ENCODE measurements around the gene KRT12.

KRT12 gene

DNA sequence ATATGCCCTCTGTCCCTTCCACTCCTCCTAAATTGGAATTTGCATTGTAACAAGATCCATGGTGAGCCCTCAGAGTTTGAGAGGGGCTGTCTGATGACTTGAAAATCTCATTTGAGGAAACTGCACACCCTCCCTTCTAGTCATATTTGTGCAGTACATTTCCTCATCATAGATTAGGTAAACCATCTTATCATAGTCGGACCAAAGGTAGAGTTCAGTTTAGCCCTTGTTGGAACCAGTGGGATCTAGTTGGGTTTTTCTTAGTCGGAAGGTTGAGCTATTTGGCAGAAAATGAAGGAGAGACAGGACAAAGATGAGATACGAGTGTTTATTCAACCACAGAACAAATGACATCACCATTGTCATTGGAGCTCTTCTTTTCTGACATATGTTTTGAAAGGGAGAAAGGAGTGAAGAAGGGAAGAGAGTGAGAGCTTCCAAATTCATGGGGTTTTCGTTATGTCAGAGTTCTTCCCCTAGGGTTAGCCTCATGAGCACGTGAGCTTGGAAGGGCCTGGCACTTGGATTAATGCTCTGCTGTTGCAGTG, 33.9 kb upstream of the KRT12 start:
- Mint-ChIP-seq H3K27me3 (peaks cover 57% of the 10 kb centered on the region), H3K27ac (no peak overlapping the region), H3K36me3 (no peaks in the 10 kb centered on the region), H3K4me3 (no peak overlapping the region), H3K9me3 (no peaks in the 10 kb centered on the region), H3K4me1 (peaks cover 9% of the 10 kb centered on the region)
- ATAC-seq: no peak

- H3K4me3 Mint-ChIP-seq: no peak overlapping the region
- H3K9me3 Mint-ChIP-seq: no peaks in the 10 kb centered on the region
- peaks cover 58% of the 10 kb centered on the region for H3K27me3 Mint-ChIP-seq
- no peak overlapping the region for H3K27ac Mint-ChIP-seq
- peaks cover 7% of the 10 kb centered on the region for H3K4me1 Mint-ChIP-seq
- no peak for ATAC-seq
- H3K36me3 Mint-ChIP-seq: no peaks in the 10 kb centered on the region
Observed at GRCh38 chr17:40896916-40897455, 30.0 kb upstream of the KRT12 start.

- Mint-ChIP-seq H3K9me3 (no peaks in the 10 kb centered on the region), H3K4me3 (no peak overlapping the region), H3K27ac (no peak overlapping the region), H3K36me3 (no peaks in the 10 kb centered on the region), H3K4me1 (peaks cover 7% of the 10 kb centered on the region), H3K27me3 (peaks cover 44% of the 10 kb centered on the region)
- no peak for ATAC-seq
Observed at GRCh38 chr17:40895106-40895730, 28.2 kb upstream of the KRT12 start.

- Mint-ChIP-seq H3K4me3 (no peak overlapping the region), H3K27me3 (peaks cover 33% of the 10 kb centered on the region), H3K27ac (no peak overlapping the region), H3K36me3 (no peaks in the 10 kb centered on the region), H3K9me3 (no peaks in the 10 kb centered on the region), H3K4me1 (peaks cover 7% of the 10 kb centered on the region)
- no peak for ATAC-seq
Observed at GRCh38 chr17:40888196-40888720, 21.2 kb upstream of the KRT12 start.

DNA sequence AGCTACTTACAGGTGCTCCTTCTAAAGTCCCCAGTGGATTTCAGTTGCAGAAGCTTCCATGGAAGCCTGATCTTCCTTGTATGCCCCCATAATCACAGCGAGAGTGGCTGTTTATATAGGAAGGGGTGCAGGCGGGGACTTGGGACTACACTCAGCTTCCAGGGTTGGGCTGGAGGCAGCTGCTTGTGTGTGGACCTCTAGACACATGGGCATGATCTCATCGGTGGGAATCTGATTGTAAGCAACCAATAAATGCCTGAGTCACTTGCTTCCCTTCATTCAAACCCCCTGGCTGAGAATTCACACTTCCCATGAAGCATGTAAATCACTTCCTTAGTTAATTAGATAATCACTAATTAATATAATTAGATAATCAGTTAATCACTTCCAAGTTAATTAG, 19.1 kb upstream of the KRT12 start:
- Mint-ChIP-seq H3K27ac (no peak overlapping the region), H3K36me3 (no peaks in the 10 kb centered on the region), H3K9me3 (no peaks in the 10 kb centered on the region), H3K4me3 (no peak overlapping the region), H3K4me1 (no peaks in the 10 kb centered on the region), H3K27me3 (peaks cover 21% of the 10 kb centered on the region)
- ATAC-seq: no peak

DNA sequence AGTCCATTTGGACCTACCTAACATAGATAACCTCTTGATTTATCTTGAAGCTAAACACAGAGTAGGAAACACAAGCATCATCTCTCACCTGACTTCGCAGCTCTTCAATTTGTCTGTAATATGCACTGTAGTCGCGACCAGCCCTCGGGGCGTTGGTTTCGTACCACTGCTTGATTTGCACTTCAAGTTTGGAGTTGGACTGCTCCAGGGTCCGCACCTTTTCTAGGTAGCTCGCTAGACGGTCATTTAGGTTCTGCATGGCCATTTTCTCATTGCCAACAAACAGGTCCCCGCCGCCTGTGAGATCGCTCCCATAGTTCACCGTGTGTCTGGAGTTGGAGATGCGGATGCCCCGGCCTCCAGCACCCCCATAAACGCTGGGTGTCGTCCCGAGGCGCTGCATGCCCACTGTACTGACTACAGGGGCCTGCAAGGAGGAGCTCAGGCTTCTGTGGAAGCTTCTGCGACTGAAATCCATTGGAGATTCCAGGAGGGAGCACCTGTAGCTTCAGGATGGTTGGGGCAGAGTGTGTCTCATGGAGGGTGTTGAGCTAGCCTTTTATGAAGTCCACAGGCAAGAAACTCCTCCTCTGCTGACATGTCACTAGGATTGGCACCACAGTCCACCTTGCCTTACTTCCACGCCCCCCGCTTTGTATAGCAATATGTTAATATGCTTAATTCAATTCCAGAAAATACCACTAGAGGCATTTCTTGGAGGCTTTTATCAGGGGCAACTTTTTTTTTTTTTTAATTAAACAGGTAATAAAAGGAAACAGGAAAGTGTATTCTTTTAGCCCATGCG, 17.9 kb upstream of the KRT12 start, which contains the start of gene KRT20:
KRT20 (minus strand) TSS at position 535 of the 805 bp plus-strand sequence; CDS start at position 478, 57 bp downstream.
- H3K27ac Mint-ChIP-seq: no peak within 1 kb of the TSS
- H3K4me3 Mint-ChIP-seq: no peak within 1 kb of the TSS
- H3K4me1 Mint-ChIP-seq: no peaks in the 10 kb centered on the region
- peaks cover 19% of the 10 kb centered on the region for H3K27me3 Mint-ChIP-seq
- no peak for ATAC-seq
- H3K9me3 Mint-ChIP-seq: no peaks in the 10 kb centered on the region
- no peaks in the 10 kb centered on the region for H3K36me3 Mint-ChIP-seq

- no peaks in the 10 kb centered on the region for H3K9me3 Mint-ChIP-seq
Observed at GRCh38 chr17:40883626-40884334, 16.8 kb upstream of the KRT12 start.

DNA sequence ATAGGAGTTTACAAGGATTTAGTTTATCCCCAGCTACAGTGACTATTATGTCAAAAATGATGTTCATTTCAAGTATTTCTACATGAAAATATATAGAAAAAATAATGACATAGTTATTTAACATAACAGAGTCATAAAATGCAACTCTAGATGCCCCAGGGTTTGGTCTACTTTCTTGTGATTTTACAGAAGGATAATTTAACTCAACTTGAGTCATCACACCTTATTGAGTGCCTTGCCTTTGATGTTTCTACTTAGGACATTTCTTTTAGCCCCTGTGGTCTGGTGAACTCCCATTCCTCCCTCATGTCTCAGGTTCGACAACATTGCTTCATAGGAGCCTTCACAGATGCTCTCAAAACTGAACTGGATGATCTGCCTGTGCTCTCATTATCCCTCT, 16.0 kb upstream of the KRT12 start:
- no peaks in the 10 kb centered on the region for H3K4me1 Mint-ChIP-seq
- H3K9me3 Mint-ChIP-seq: no peaks in the 10 kb centered on the region
- H3K27ac Mint-ChIP-seq: no peak overlapping the region
- no peaks in the 10 kb centered on the region for H3K36me3 Mint-ChIP-seq
- H3K4me3 Mint-ChIP-seq: no peak overlapping the region
- no peak for ATAC-seq
- peaks cover under 1% of the 10 kb centered on the region for H3K27me3 Mint-ChIP-seq

More at GRCh38 chr17:40883626-40884334, 16.8 kb upstream of the KRT12 start:
- no peaks in the 10 kb centered on the region for H3K4me1 Mint-ChIP-seq
- H3K27ac Mint-ChIP-seq: no peak overlapping the region
- ATAC-seq: no peak
- peaks cover 8% of the 10 kb centered on the region for H3K27me3 Mint-ChIP-seq
- no peaks in the 10 kb centered on the region for H3K36me3 Mint-ChIP-seq
- no peak overlapping the region for H3K4me3 Mint-ChIP-seq

- no peak for ATAC-seq
- Mint-ChIP-seq H3K9me3 (no peaks in the 10 kb centered on the region), H3K27me3 (no peaks in the 10 kb centered on the region), H3K27ac (no peak overlapping the region), H3K4me3 (no peak overlapping the region), H3K36me3 (no peaks in the 10 kb centered on the region), H3K4me1 (no peaks in the 10 kb centered on the region)
Observed at GRCh38 chr17:40879026-40879425, 12.0 kb upstream of the KRT12 start.

- H3K4me1 Mint-ChIP-seq: no peaks in the 10 kb centered on the region
- no peaks in the 10 kb centered on the region for H3K36me3 Mint-ChIP-seq
- H3K27me3 Mint-ChIP-seq: no peaks in the 10 kb centered on the region
Observed at GRCh38 chr17:40878044-40878443, 11.0 kb upstream of the KRT12 start.

DNA sequence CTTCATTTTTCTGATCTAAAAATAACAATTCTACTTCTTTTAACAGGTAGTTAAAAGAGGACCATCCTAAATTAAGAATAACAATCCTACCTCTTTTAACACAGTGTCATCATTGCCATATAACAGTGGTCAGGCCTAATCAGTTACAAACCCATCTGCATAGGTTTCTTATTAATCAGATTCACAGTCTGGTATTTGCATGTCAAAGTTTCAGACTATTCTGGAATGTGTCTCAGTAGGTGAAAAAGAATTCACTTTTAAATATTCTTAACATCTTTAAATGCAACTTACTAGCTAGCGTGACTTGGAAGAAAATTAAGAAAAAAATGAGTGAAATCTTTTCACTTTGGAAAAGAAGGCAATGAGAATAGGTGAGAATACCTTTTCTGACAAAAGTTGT, 6.8 kb upstream of the KRT12 start:
- no peak overlapping the region for H3K4me3 Mint-ChIP-seq
- no peaks in the 10 kb centered on the region for H3K9me3 Mint-ChIP-seq
- H3K4me1 Mint-ChIP-seq: no peaks in the 10 kb centered on the region
- H3K27ac Mint-ChIP-seq: no peak overlapping the region
- peaks cover 33% of the 10 kb centered on the region for H3K27me3 Mint-ChIP-seq
- no peaks in the 10 kb centered on the region for H3K36me3 Mint-ChIP-seq
- ATAC-seq: no peak

More at GRCh38 chr17:40878044-40878443, 11.0 kb upstream of the KRT12 start:
- no peak for ATAC-seq
- no peak overlapping the region for H3K4me3 Mint-ChIP-seq
- no peaks in the 10 kb centered on the region for H3K9me3 Mint-ChIP-seq
- H3K27ac Mint-ChIP-seq: no peak overlapping the region

- ATAC-seq: no peak
- Mint-ChIP-seq H3K4me1 (no peaks in the 10 kb centered on the region), H3K36me3 (no peaks in the 10 kb centered on the region), H3K4me3 (no peak overlapping the region), H3K27ac (no peak overlapping the region), H3K9me3 (no peaks in the 10 kb centered on the region), H3K27me3 (peaks cover 33% of the 10 kb centered on the region)
Observed at GRCh38 chr17:40873255-40873654, 6.2 kb upstream of the KRT12 start.

DNA sequence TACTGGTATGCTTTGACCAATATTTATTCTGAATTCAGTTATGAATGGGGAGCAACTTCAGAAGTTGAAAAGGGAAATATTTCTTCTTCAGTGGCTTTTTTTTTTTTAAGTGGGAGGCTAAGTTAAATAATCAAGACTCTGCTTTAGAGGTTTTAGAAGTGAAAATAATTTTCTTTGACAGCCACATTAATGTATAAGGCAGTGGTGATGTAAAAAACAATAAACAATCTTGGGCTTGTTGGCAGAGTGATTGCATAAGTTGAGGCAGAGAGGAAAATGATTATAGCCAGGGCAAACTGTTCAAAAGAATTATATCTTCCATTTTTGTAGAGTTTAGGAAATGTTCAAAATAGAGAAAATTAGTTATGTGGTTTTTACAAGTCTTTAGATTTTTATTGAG, 5.4 kb upstream of the KRT12 start:
- H3K36me3 Mint-ChIP-seq: no peaks in the 10 kb centered on the region
- H3K4me3 Mint-ChIP-seq: no peak overlapping the region
- H3K9me3 Mint-ChIP-seq: no peaks in the 10 kb centered on the region
- no peaks in the 10 kb centered on the region for H3K4me1 Mint-ChIP-seq
- H3K27ac Mint-ChIP-seq: no peak overlapping the region
- H3K27me3 Mint-ChIP-seq: peaks cover 33% of the 10 kb centered on the region
- no peak for ATAC-seq

DNA sequence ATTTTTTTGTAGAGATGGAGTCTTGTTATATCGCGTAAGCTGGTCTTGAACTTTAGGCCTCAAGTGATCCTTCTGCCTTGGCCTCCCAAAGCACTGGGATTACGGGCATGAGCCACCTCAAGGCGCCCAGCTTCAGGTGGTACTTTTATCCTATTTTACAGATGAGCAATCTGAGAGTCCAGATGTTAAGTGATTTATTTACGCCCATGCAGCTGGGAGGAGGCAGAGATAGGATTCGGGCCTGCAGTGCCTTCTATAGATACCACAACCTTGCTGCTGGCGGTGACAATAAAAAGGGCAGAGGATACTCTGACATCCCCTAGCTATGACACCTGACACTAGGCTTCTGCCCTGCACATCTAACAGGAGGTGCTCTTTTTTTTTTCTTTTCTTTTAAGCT, 4.3 kb upstream of the KRT12 start:
- H3K27ac Mint-ChIP-seq: no peak overlapping the region
- H3K4me1 Mint-ChIP-seq: no peaks in the 10 kb centered on the region
- H3K36me3 Mint-ChIP-seq: no peaks in the 10 kb centered on the region
- peaks cover 44% of the 10 kb centered on the region for H3K27me3 Mint-ChIP-seq
- H3K9me3 Mint-ChIP-seq: no peaks in the 10 kb centered on the region
- no peak overlapping the region for H3K4me3 Mint-ChIP-seq
- no peak for ATAC-seq

DNA sequence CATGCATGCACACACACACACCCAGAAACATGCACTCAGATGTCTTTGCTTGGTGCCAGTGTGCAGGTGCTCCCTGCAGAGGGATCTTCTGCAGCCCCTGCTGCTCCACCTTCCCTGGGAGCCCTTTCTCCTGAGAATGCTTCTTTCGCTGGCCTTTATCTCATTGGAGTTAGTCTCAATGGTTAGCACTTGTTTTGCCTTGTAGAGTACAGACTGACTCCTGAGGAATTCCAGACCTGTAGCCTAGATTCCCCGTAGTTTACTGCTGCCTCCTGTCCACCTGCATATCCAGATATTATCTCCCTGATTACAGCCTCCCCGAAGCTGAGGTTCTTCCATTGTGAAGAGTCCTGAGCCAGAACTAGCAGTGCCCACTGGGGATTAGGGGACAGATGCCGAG, 3.1 kb upstream of the KRT12 start:
- no peaks in the 10 kb centered on the region for H3K9me3 Mint-ChIP-seq
- no peaks in the 10 kb centered on the region for H3K4me1 Mint-ChIP-seq
- H3K27ac Mint-ChIP-seq: no peak overlapping the region
- peaks cover 44% of the 10 kb centered on the region for H3K27me3 Mint-ChIP-seq
- no peaks in the 10 kb centered on the region for H3K36me3 Mint-ChIP-seq
- ATAC-seq: no peak
- H3K4me3 Mint-ChIP-seq: no peak overlapping the region
